ENCODE data around the gene NDUFAF7.
"Not testable (repeated sequence)": the region's sequence is repeated elsewhere in the genome, so short reads cannot be mapped to it uniquely, and the experiment has no call there.

NDUFAF7 gene

DNA sequence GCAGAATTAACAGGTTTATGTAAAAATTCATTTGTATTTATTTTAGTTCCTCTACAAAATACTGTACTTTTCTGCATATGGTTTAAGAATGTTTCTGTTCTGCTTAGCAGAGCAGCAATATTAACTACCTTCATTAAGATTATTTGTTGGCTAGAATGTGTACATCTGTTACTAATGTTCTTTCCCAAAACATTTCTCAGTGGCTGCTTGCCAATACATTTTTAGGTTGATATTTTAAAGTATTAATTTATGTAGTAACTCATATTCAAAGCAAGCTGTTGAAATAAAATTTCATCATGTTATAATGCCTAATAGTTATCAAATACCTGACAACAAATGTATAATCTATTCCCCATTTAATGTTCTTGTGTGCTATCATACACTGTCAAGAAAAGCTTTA lies 52.9 kb downstream of the NDUFAF7 start:
- no peak for DNase-seq

DNA sequence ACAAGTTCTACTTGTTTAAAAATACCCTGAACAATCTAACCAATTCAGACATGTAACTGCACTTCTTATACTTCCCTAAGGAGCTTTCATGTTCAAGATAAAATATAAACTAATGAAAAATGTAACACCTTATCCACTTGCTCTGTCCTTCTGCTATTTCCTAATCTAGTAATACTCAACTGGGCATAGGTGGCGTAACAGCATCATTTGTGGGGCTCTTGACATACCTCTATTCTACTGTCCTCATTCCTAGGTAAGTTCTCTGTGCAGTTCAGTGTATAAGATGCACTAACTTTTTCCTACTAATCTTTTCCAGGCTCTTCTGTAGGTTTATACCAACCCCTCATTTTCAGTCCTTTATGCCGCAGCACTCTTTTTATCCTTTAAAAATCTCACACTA lies 56.5 kb downstream of the NDUFAF7 start:
- DNase-seq, result no peak

DNA sequence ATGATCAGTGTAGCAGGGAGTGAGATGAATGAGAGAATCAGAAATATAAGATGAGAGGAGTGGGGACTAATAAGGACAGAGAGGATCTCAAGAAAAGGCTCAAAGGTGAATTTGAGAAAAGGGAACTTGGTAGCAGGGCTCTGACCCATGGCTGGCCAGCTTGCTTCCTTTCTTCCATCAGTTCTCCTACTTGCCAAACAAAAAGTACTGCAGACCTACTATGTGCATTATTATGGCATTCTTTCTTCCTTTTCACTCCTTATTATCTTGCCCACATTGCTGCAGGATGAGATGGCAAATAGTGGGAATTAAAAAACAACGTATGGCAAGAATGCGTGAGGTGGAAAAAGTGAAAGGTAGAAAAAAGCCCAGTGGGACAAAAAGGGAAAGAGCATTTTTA lies 60.2 kb downstream of the NDUFAF7 start:
- no peak for DNase-seq

DNA sequence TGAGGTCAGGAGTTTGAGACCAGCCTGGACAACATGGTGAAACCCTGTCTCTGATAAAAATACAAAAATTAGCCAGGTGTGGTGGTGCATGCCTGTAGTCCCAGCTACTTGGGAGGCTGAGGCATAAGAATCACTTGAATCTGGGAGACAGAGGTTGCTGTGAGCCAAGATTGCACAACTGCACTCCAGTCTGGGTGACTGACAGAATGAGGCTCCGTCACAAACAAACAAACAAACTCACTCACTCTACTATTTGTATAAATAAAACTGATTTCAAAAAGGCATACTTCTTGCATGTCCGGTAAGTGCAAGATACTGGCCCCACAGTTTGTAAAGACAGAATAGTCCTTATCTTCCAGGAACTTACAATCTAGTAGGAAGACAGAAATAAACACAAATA lies 63.4 kb downstream of the NDUFAF7 start:
- DNase-seq, result not testable (repeated sequence)

DNA sequence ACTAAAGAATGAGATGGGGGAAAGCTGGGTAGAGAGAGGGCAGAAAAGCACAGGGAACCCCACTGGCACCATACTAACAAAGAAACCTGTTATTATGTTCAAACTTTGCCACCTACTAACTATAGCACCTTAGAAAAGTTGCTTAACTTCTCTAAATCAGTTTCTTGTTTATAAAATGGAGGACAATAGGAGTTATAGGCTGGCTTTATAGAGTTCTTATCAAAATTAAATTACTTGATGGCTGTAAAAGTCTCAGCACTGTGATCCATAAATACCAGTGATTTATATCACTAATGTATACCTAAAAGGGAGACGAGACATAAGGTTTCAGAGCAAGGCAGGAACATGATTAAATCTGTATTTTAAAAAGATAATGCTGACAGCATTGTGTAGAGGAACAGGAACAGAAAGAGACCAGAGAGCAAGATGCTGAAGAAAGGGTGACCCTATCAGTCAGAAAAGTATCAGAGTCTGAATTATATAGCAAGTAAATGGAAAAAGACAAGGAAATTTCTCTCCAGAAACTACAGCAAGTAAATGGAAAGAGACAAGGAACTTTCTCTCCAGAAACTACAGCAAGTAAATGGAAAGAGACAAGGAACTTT lies 64.1 kb downstream of the NDUFAF7 start:
- DNase-seq, result no peak

DNA sequence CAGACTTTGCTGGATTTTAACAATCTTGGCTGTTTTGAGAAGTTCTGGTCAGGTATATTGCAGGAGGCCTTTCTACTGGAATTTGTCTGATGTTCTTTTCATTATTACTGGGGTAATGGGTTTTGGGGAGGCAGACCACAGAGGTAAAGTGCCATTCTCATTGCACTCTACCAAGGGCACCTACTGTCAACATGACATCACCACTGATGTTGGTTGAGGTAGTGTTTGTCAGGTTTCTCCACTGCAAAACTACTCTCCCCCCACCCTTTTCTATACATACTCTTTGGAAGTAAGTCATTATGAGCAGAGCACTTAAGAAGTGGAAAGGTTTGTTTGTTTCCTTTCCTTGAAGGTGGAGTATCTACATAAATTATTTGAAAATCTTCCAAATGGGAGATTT lies 66.2 kb downstream of the NDUFAF7 start:
- no peak for DNase-seq
